Adrenal gland (tissue), 5 donors: ENCODE results near the gene HEPACAM.

ENCODE experiments used
- POLR2A ChIP-seq, 2 donors: fragments of 450-650 bp; IDR thresholded peaks; one replicate each; pipeline ENCODE4 v1.6.1; 2017; ENCODE audit warnings: antibody characterized with exemption in 2 of 2, mild to moderate bottlenecking in 2 of 2, moderate library complexity in 1 of 2
- TF ChIP-seq, protein P1 (sequence below), 6 experiments: fragments of 450-650 bp in 4 of 6; fragments of 200-600 bp in 2 of 6; sonication (generic) in 1 of 6; IDR thresholded peaks; 1 replicate in 5 of 6; 2 replicates in 1 of 6; pipeline versions ENCODE4 v1.5.1 to v1.8.0; 2016 to 2021; ENCODE audit warnings: antibody characterized with exemption in 6 of 6, mild to moderate bottlenecking in 2 of 6, moderate library complexity in 1 of 6
- donor health status: DM: no; HTN: no; CAD: no.

DNA sequence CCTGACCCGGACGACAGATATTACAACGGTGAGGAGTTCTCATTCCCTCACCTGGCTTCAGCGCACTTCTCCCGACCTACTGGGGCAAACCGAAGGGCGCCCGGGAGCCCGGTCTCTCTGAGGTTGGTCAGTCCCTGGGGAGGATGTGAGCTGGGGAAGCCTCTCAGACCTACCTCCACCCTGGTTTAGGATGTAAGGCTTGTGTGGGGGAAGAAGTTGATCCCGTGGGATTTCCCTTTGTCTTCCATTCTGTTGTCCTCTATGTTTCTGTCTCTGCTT lies 58.3 kb downstream of the HEPACAM start:
- TF ChIP-seq, protein P1, sequence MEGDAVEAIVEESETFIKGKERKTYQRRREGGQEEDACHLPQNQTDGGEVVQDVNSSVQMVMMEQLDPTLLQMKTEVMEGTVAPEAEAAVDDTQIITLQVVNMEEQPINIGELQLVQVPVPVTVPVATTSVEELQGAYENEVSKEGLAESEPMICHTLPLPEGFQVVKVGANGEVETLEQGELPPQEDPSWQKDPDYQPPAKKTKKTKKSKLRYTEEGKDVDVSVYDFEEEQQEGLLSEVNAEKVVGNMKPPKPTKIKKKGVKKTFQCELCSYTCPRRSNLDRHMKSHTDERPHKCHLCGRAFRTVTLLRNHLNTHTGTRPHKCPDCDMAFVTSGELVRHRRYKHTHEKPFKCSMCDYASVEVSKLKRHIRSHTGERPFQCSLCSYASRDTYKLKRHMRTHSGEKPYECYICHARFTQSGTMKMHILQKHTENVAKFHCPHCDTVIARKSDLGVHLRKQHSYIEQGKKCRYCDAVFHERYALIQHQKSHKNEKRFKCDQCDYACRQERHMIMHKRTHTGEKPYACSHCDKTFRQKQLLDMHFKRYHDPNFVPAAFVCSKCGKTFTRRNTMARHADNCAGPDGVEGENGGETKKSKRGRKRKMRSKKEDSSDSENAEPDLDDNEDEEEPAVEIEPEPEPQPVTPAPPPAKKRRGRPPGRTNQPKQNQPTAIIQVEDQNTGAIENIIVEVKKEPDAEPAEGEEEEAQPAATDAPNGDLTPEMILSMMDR (IDR thresholded peaks at IDR 0.05), result no peak
- no peak for TF ChIP-seq POLR2A (IDR thresholded peaks at IDR 0.05)
